Right lobe of liver (tissue), 4 donors: ENCODE results near the gene ESR2.

Experiments used
- CTCF ChIP-seq, 4 donors: fragments of 200-600 bp in 3 of 4; fragments of 450-650 bp in 1 of 4; IDR thresholded peaks; one replicate each; pipeline versions ENCODE4 v1.5.1 to v1.8.0; 2016 to 2022; ENCODE audit warnings: antibody characterized with exemption in 4 of 4, mild to moderate bottlenecking in 2 of 4
- POLR2A ChIP-seq: fragments of 450-650 bp; IDR thresholded peaks from one replicate; pipeline ENCODE4 v1.6.1; 2017; ENCODE audit warnings: antibody characterized with exemption, mild to moderate bottlenecking
- donor health status: DM: no; HTN: no; CAD: no.
- donor health status: DM: no; HTN: no; CAD: no.
- donor health status: DM: no; HTN: yes; CAD: no.

GRCh38 chr14:64112867-64113678 lies 181.1 kb downstream of the ESR2 start:
- peak; percentile 57 for TF ChIP-seq POLR2A
- TF ChIP-seq CTCF (IDR thresholded peaks at IDR 0.05), result no peak
